Endodermal cell (in vitro differentiated cells): Measurements from ENCODE around the gene TTLL5. TPM values are rescaled to one million over a fixed set of nuclear protein-coding genes. Genes with fewer than 3 reads are reported as not detected.

Experiments used
- DNase-seq: peaks from one replicate; pipeline ENCODE4 v3.0.0-alpha.2; 2017
- H3K27ac ChIP-seq: 2 replicates; pipeline ENCODE4 v1.5.1; 2013; ENCODE audit warnings: mild to moderate bottlenecking, low read depth, low read length, moderate library complexity
- H3K27me3 ChIP-seq: 2 replicates; pipeline ENCODE4 v1.6.1; 2013; ENCODE audit warnings: mild to moderate bottlenecking, low read length, moderate library complexity; ENCODE audit not compliant: insufficient read depth, control insufficient read depth, poor library complexity, severe bottlenecking
- H3K36me3 ChIP-seq: 2 replicates; pipeline ENCODE4 v1.7.0; 2013; ENCODE audit warnings: mild to moderate bottlenecking, low read length, moderate library complexity; ENCODE audit not compliant: control insufficient read depth, insufficient read depth
- H3K4me1 ChIP-seq: one replicate; pipeline ENCODE4 v1.7.0; 2013; ENCODE audit warnings: low read length; ENCODE audit not compliant: control insufficient read depth, insufficient read depth
- H3K4me3 ChIP-seq: 2 replicates; pipeline ENCODE4 v1.5.1; 2013; ENCODE audit warnings: mild to moderate bottlenecking, low read length, moderate library complexity
- H3K9ac ChIP-seq: 2 replicates; pipeline ENCODE4 v1.6.1; 2013; ENCODE audit warnings: mild to moderate bottlenecking, low read length, moderate library complexity; ENCODE audit not compliant: poor library complexity, severe bottlenecking; ENCODE audit errors: extremely low read depth
- H3K9me3 ChIP-seq: 2 replicates; pipeline ENCODE4 v1.6.1; 2013; ENCODE audit warnings: mild to moderate bottlenecking, low read length, moderate library complexity; ENCODE audit not compliant: control insufficient read depth
- H3K27ac Mint-ChIP-seq: 2 replicates; pipeline ENCODE4 v1.8.0; 2020; ENCODE audit warnings: mixed read lengths
- H3K27me3 Mint-ChIP-seq: 2 replicates; pipeline ENCODE4 v1.8.0; 2021; ENCODE audit warnings: mild to moderate bottlenecking, mixed read lengths; ENCODE audit not compliant: insufficient read depth
- H3K36me3 Mint-ChIP-seq: 2 replicates; pipeline ENCODE4 v1.8.0; 2020; ENCODE audit warnings: low read depth, mixed read lengths
- H3K4me1 Mint-ChIP-seq: 2 replicates; pipeline ENCODE4 v1.8.0; 2020; ENCODE audit warnings: mixed read lengths
- H3K4me3 Mint-ChIP-seq: 2 replicates; pipeline ENCODE4 v1.8.0; 2020; ENCODE audit warnings: mild to moderate bottlenecking, moderate library complexity, mixed read lengths
- H3K9me3 Mint-ChIP-seq: 2 replicates; pipeline ENCODE4 v1.8.0; 2020; ENCODE audit warnings: mild to moderate bottlenecking, mixed read lengths
- CTCF ChIP-seq: fragments of 200-600 bp; sonication (generic); conservative IDR thresholded peaks from 2 replicates; pipeline ENCODE4 v1.5.0; 2021; ENCODE audit warnings: antibody characterized with exemption, mild to moderate bottlenecking
- WGBS, 2 experiments: methylation state at CpG; one replicate each; pipeline versions ENCODE4 v1.1.5 to v1.1.7; 2013; ENCODE audit warnings: missing lambda C conversion rate in 2 of 2, mixed read lengths in 1 of 2; ENCODE audit not compliant: insufficient coverage in 1 of 2, insufficient read length in 1 of 2; 5-methylcytosine and 5-hydroxymethylcytosine counted together
- total RNA-seq, 2 donors: library from RNA; stranded (reverse); fragmentation: NEBNext Ultra II Directional in 1 of 2; extraction: Animal tissue kit (Norgen Biotek cat#: 25700) in 1 of 2; gene quantifications; 2 replicates in 1 of 2; 3 replicates in 1 of 2; pipeline ENCODE4 v1.2.1, GENCODE V29; 2021

TTLL5 gene
- total RNA-seq, 2 donors from 2014 or later = 50.5 to 54.2 TPM

GRCh38 chr14:75747899-75748298, 86.9 kb downstream of the TTLL5 start:
- Histone ChIP-seq H3K27me3 (no peaks in the 10 kb centered on the region), H3K9me3 (peaks cover 11% of the 10 kb centered on the region), H3K27ac (no peak overlapping the region), H3K36me3 (peaks cover 59% of the 10 kb centered on the region), H3K9ac (no peak overlapping the region), H3K4me3 (no peak overlapping the region), H3K4me1 (no peaks in the 10 kb centered on the region)
- no peaks in the 10 kb centered on the region for H3K27me3 Mint-ChIP-seq
- H3K36me3 Mint-ChIP-seq = peaks cover 64% of the 10 kb centered on the region
- H3K4me3 Mint-ChIP-seq = no peak overlapping the region
- H3K27ac Mint-ChIP-seq = no peak overlapping the region
- peaks cover 11% of the 10 kb centered on the region for H3K9me3 Mint-ChIP-seq
- WGBS, 2 experiments = 93% methylated on average over 2 of the region's 2 CpGs; no CpG with 5 or more reads in 1 of the 2 experiments
- H3K4me1 Mint-ChIP-seq = peaks cover 5% of the 10 kb centered on the region
- TF ChIP-seq CTCF = no peak
- no peak for DNase-seq

GRCh38 chr14:75748336-75748735, 87.3 kb downstream of the TTLL5 start:
- Mint-ChIP-seq H3K27ac (no peak overlapping the region), H3K27me3 (no peaks in the 10 kb centered on the region), H3K36me3 (peaks cover 60% of the 10 kb centered on the region), H3K4me1 (peaks cover 5% of the 10 kb centered on the region), H3K9me3 (peaks cover 11% of the 10 kb centered on the region), H3K4me3 (no peak overlapping the region)
- TF ChIP-seq CTCF = no peak
- 88 to 100% methylated on average over 1 of the region's 1 CpG for WGBS, 2 experiments
- Histone ChIP-seq H3K9ac (no peak overlapping the region), H3K4me1 (no peaks in the 10 kb centered on the region), H3K27ac (no peak overlapping the region), H3K4me3 (no peak overlapping the region), H3K36me3 (peaks cover 59% of the 10 kb centered on the region), H3K27me3 (no peaks in the 10 kb centered on the region), H3K9me3 (peaks cover 11% of the 10 kb centered on the region)
- no peak for DNase-seq

GRCh38 chr14:75751296-75751695, 90.2 kb downstream of the TTLL5 start:
- no peak for TF ChIP-seq CTCF
- Histone ChIP-seq H3K9me3 (peaks cover 8% of the 10 kb centered on the region), H3K9ac (no peak overlapping the region), H3K27me3 (no peaks in the 10 kb centered on the region), H3K4me3 (no peak overlapping the region), H3K27ac (no peak overlapping the region), H3K36me3 (peaks cover 56% of the 10 kb centered on the region), H3K4me1 (no peaks in the 10 kb centered on the region)
- Mint-ChIP-seq H3K27me3 (no peaks in the 10 kb centered on the region), H3K36me3 (peaks cover 54% of the 10 kb centered on the region), H3K4me1 (peaks cover 5% of the 10 kb centered on the region), H3K9me3 (peaks cover 11% of the 10 kb centered on the region), H3K27ac (no peak overlapping the region), H3K4me3 (no peak overlapping the region)
- DNase-seq = no peak
- WGBS, 2 experiments = 92 to 100% methylated on average over 4 to 5 of the region's 5 CpGs
